Activated T-helper 1 cell treated with anti-CD3 and anti-CD28 coated beads, Interleukin-2, amount 50 U/mL, for 16 hours (primary cell): ENCODE data around the gene CSAG1.
"Not testable (repeated sequence)": the region's sequence is repeated elsewhere in the genome, so short reads cannot be mapped to it uniquely, and the experiment has no call there.

ENCODE experiments used
- DNase-seq, 2 donors: peaks; one replicate each; pipeline ENCODE4 v3.0.0-alpha.2; 2020; ENCODE audit warnings: low read depth in 1 of 2, low spot score in 1 of 2

The CSAG1 gene

GRCh38 chrX:152700390-152700789, 33.1 kb downstream of the CSAG1 start:
- not testable (repeated sequence) for DNase-seq

- DNase-seq, result not testable (repeated sequence)
Observed at GRCh38 chrX:152697952-152698931, 35.3 kb downstream of the CSAG1 start, which contains the start of gene MAGEA3. Gene MAGEA3, plus strand, starts transcription at chrX:152698794. Its CDS starts 2,039 bp downstream, at chrX:152700833.

GRCh38 chrX:152681012-152681411, 52.5 kb downstream of the CSAG1 start:
- not testable (repeated sequence) for DNase-seq
